Activated T-cell treated with anti-CD3 and anti-CD28 coated beads for 24 hours (primary cell): ENCODE data around the gene GPATCH3.
"Not testable (repeated sequence)": the region's sequence is repeated elsewhere in the genome, so short reads cannot be mapped to it uniquely, and the experiment has no call there.

Experiments used
- DNase-seq: peaks from one replicate; pipeline ENCODE4 v3.0.0-alpha.2; 2020; ENCODE audit warnings: low read depth

GPATCH3 gene

DNA sequence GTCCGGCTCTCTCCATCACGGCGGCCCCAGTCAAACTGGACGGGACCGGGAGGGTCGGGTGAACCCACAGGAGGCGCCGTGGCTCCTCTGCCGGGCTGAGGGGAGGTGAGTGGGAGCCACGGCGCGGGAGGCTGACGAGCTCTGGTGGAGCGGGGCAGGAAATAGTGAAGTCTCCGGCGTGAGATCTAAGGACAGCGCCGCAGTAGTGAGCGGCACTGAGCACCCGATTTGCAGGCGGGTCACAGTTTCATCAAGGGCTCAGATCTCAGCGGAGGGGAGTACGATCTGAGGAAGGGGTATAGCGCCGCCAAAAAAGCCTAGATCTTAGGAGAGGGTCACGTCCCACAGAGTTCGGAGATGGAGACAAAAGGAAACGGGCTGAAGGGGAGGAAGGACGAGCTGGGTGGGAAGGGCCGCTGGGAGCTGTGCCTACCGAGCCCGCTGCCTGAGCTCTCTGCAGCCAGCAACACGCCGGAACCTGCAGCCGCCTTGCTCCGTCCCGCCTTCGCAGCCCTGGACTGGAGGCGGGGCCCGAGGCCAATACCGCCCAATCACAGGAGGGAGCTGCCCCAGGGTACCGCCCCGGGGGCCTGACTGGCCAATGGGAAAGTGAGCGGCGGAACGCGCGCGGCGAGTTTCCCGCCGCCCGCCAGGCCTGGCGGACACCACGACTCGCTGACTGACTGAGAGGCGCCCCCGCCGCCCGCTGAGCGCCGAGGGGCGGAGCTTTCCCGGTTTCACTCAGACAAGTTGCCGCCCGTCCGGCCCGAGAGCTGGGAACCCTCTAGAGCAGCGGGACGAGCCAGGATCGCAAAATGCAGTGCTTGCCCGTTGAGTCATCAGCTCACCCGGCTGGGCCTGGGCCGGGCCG lies 35.4 kb downstream of the GPATCH3 start:
- peak; percentile 94 for DNase-seq

DNA sequence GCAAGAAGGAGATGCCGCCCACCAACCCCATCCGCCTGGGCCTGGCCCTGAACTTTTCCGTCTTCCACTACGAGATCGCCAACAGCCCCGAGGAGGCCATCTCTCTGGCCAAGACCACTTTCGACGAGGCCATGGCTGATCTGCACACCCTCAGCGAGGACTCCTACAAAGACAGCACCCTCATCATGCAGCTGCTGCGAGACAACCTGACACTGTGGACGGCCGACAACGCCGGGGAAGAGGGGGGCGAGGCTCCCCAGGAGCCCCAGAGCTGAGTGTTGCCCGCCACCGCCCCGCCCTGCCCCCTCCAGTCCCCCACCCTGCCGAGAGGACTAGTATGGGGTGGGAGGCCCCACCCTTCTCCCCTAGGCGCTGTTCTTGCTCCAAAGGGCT lies 36.6 kb downstream of the GPATCH3 start:
- no peak for DNase-seq

DNA sequence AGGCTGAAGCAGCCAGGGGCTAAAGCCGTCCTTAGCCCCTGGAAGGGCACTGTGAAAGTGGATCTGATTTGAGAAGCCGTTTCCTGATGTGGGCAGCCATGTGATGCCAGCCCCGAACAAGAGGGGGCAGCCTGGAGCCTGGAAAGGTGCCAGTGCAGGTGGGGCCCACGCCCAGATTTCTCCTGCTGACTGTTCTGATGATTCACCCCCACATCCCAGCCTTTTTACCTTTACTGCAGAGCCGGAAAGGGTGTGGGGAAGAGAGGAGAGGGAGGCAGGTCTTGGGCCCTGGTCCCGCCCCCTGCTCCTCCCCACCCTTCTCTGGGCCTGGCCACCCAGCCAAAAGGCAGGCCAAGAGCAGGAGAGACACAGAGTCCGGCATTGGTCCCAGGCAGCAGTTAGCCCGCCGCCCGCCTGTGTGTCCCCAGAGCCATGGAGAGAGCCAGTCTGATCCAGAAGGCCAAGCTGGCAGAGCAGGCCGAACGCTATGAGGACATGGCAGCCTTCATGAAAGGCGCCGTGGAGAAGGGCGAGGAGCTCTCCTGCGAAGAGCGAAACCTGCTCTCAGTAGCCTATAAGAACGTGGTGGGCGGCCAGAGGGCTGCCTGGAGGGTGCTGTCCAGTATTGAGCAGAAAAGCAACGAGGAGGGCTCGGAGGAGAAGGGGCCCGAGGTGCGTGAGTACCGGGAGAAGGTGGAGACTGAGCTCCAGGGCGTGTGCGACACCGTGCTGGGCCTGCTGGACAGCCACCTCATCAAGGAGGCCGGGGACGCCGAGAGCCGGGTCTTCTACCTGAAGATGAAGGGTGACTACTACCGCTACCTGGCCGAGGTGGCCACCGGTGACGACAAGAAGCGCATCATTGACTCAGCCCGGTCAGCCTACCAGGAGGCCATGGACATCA lies 37.2 kb downstream of the GPATCH3 start, which contains the start of gene SFN:
Gene SFN (plus strand): TSS at position 369 of the 904 bp plus-strand sequence. CDS start 64 bp downstream, at position 433.
- DNase-seq, result peak; percentile 37

DNA sequence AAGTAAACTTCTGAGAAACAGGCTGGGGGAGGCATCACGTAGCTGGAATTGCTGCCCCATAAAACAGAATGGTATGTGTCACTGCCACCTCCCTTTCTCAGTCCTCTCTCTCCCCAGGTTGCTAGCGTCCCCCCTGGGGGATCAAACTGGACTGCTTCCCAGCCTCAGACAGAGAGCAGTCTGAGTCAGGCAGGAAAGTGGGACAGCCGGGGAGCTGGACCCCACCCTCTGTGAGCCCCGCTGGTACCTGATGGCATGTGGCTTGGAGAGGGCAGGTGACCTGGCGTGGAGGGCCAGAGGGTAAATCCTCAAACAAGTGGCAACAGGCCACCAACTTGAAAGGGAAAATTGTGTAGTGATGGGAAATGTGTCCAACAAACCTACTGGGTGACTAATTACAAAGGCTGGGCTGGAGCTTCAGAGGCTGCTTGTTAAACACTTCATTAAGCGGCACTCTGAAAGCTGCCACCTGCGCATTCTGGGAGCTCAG lies 38.3 kb downstream of the GPATCH3 start:
- no peak for DNase-seq

DNA sequence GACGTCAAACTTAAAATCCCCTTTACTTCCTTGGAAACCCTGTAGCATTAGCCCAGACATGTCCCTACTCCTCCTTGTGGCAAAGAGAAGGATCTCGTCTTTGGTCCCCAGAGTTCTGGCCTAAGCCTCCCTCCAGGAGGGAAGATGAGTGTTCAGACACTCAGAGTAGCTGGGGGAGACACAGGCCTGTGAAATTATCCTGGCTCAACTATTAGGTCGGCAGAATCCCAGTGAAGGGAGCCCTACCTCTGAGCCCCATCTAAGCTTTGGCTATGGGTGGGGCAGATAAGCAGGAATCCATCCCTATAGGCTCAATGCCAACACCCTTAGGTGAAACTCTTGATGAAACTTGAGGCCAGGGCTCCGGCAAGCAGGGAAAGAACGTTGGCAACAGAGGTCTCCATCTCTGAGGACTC lies 39.0 kb downstream of the GPATCH3 start:
- DNase-seq, result no peak

DNA sequence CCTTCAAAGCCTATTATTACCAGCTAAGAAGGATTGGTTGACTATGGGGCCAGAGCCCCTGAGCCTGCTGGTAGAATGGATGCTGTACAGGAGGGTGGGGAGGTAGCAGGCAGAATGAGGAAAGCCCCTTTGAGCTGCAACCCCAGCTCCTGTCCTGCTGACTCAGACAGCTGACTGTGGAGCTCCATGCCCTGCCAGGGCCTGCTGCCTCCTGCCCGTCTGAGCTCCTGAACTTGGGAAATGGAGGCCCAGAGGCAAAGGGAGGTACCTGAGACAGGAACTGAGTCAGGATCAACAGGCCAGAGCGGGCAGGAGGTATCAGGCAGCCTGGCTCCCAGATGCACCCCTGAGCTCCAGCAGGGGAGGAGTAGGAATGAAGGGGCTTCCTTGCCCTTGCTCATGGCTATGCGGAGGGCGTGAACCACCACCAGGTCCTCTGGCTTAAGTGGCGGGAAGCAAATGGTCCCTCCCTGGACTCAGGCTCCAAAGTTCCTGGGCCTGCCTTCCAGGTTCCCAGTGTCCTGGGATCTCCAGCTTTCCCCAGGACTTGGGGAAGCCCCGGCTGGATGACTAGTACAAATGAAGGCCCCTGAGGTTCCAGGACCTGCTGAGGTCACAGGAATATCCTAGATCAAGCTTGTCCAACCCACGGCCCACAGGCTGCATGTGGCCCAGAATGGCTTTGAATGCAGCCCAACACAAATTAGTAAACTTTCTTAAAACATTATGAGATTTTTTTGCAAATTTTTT lies 41.2 kb downstream of the GPATCH3 start:
- no peak for DNase-seq

DNA sequence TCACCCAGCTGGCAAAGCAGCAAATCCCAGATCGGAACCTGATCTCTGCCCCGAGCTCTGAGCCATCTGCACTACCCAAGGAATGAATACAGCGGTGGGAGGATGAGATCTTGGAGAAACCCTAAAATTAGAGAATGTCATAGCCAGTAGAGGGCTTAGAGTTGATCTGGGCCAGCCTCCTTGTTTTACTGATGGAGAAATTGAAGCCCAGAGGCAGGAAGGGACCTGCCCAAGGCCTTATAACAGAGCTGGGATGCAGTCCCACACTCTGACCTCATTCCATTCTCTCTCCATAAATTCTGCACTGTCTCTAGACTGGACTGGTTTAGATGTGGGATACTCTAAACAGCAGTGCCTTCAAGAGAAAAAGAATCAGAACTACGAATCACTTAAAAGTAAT lies 42.1 kb downstream of the GPATCH3 start:
- DNase-seq, result no peak

DNA sequence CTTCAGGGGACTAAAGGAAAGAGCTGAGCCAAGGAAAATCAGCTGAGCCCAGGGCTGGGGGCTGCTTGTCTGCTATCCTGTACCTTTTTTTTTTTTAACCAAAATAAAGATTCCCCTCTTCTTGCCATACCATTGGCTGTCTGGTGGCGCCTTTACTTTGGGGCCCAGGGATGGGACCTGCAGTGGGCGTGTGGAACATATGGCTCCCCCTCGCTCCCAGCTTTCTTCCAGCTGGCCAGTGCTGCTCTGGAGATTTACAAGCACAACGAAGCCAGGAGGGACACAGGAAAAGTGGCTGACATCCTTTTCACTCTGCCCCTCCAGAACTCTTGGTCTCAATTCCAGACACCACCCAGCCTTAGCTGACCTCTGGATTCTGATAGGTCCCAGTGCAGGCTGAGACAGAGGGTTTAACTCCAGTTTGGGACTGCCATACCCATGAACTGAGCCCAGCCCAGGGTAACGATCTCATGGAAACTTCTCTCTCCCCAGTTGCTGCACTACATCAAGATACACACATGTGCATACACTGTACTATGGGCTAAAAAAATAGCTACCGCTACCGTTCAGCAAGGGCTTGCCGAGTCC lies 42.7 kb downstream of the GPATCH3 start:
- DNase-seq, result no peak

DNA sequence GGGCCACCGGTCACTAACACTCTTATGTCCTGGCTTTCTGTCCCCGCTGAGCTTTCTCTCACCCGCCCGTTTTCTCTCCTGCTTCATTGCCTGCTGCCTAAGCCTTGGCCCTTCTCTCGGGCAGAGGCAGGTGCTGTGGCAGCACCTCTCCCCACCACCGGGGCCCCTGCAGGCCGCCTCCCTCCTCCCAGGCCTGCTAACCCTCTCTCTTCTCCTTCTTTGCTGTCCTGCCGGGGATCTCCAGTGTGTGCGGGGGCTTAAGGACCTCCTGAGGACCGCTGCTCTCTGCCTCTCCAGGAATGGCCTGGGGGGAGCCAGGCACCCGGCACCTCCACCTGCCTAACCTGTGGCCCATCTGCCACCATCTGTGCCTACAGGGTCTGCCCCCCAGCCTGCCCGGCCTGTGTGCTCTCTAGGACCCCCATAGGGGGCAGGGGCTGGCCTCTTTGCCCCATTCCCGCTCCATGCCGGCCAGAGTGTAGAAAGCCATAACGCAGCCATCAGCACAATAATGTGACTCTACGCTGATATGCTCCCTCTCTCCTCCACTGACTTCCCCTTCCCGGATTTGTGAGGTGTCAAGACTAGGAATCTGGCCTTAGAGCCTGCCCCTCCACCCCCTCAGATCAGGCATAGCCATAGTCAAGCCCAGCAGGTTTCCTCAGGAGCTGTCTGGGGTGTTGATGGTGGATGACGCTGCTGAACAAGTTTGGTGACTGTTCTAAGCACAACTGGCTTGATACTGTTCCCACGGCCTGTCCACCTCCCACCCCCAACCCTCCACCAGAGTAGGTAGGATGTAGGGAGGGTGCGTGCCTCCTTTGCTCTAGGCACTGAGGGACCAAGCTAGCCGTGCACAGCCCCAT lies 43.4 kb downstream of the GPATCH3 start:
- no peak for DNase-seq

DNA sequence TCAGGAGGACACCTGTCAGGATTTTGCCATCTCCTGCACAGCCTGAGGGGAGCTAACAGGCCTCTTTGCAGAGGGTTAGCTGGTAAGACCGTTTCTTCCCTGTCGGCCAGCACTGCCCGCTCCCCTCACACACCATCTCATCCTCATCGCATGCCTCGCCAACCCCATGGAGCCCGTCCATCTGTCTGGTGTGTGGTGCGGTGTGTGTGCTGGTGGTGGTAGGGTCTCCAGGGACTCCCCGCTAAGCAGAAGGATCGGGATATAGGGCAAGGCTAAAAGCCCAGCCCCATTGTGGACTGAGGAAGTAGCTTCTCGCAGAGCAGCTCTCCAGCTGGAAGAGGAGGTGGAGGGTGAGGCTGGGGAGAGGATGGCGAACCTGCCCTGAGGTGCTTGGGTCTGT lies 44.1 kb downstream of the GPATCH3 start:
- DNase-seq, result no peak

DNA sequence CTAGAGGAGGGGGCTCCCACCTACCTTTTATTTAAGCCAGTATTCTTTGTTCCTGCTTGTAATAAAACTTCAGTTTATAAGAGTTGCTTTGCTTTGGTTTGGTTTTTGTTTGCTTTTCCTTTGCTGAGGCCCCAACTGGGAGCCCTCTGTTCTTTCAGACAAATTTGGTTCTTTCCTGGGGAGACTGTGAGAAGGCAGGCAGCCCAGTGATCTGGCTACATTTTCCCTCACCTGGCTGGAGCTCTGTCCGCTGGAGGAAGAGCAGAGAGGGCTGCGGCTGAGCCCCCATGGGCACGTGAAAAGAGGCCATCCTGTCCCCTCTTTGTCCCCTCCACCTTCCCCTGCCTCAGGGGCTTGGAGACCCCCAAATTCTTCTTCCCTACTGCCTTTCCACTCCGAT lies 44.6 kb downstream of the GPATCH3 start:
- DNase-seq, result no peak

DNA sequence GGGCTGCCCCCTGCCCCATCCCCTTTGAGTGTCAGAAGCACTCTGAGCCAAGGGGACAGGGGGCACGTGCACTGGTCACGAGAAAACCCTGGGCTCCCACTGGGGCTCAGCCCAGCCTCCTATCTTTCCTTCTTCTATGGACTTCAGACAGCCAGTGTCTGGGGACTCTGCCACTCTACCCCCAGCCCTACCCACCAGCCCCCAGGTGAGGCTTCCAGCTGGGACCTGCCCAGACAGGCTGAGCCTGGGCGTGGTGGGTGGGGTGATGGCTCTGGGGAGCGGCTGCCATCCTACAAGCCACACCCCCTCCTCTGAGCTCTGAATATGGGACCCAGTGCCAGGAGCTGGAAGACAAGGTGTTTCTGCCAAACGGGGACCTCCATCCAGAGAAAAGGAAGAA lies 45.4 kb downstream of the GPATCH3 start:
- DNase-seq, result no peak

DNA sequence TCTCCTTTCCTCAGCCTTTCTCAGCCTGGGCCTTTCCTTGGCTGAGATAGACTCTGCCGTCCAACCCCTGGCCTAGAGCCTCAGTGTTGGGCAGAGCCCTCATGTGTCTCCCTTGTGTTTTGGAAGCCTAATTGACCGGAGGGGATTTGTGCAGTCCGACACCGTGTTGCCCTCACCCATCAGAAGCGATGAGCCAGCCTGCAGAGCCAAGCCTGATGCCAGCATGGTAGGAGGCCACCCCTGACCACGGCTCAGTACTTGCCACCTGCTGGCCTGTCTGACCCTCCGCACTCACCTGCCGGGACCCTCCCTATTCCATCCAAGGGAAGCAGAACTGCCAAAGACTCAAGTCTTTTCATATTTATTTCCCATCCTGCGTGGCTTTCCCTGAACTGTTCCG lies 46.7 kb downstream of the GPATCH3 start:
- no peak for DNase-seq

DNA sequence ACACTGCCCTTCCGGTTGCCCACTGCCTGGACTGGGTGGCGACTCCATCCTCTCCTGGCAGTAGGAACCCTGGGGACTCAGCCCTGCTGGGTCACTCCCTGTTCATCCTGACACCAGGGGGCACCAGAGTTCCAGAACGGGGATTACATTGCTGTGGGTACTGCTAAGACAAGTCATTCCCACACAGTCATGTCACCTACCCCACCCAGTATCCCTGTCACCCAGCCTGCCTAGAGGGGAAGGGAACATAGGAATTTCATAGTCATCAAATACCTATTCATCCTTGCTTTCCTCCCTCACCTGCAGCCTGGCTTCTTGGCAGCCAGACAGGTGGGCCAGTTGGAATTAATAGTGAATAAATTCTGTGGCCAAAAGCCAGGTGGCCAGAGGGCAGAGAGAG lies 47.1 kb downstream of the GPATCH3 start:
- DNase-seq, result peak; percentile 60

DNA sequence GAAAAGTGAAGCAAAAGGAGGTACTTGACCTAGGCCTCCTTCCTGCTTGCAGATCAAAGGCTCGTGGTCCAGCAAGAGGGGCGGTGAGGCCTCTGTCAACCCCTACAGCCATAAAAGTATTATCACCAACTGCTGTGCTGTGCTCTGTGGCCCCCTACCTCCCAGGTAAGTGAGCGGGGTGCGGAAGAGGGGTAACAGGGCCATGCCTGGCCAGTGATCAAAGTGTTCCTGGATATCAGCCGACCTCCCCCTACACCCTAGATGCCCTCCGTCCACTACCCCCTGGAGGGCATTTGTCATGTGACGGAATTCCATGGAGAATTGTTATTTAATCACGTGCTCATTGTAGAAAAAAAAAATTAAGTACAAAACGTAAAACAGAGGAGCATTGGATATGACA lies 47.6 kb downstream of the GPATCH3 start:
- no peak for DNase-seq

DNA sequence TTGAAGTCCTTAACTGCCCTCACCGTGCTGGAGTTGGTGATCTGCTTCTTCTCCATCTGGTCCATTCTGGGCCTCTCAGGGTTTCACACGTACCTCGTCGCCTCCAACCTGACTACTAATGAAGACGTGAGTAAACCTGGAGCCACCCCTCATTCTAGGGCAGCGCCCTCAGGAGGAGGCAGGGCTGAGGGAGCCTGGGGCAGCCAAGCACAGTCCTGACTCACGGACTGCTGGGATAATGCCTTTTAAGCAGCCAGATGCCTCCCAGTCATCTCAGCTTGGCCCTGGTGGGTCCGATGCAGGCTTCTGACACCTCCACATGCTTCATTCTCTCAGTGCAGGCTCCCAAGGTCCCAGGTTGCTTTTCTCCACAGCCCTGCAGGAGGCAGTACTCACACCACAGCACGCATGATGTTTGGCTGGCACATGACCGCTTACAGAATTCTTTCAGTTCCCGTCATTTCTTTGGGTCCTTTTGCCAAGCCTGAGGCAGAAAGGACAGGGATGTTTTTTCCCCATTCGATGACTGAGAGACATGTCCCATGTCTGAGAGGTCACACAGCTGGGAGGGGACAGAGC lies 49.1 kb downstream of the GPATCH3 start:
- no peak for DNase-seq

DNA sequence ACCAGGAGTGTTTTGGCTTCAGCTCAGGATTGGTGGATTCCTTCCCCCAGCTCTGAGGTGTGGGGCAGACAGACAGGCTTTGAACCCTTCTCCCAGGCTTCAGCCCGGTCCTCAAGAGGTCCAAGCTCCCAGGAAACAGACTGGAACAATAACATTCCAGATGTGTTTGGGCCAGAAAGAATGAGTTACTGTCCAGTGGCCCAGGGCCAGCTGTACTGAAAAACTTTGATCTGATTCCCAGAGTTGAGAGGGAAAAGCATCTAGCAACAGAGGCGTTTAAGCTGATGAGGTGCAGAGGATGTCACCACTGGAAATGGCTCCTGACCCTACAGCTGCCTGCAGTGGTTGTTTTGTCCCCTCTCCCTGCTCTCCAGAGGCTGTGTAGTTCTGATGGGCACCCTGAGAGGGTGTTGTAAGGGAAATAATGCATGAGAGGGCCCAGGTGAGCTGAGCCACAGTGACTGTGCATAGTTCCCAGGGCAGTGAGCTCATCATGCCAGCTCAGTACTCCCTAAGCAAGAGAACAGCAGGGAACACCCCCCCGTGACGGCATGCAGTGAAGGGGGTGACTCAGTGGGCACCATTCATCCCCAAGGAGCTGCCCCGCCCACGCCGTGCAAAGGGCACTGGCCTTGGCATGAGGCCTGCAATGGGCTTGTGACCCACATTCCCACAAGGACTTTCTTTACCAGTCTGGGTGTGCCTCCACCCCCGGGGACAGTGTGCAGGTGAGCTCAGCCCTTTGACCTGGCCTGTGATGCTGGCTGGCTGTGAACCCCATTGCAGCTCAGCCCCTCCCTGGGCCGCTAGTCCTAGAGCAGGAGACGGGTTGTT lies 51.1 kb downstream of the GPATCH3 start:
- no peak for DNase-seq

DNA sequence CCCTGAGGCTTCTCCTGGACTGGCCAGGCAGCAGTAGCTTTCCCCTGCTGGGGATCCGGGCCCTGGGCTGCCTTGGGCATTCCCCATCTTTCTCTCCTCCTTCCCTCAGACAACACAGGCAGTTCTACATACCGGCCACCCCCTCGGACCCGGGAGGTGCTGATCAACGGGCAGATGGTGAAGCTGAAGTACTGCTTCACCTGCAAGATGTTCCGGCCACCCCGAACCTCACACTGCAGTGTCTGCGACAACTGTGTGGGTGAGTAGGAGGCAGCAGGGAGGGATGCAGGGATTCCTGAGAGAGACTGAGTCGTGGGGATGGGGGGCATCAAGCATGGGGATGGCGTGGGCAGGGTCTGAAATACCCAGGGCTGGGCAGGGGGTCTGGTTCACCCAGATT lies 51.8 kb downstream of the GPATCH3 start:
- no peak for DNase-seq

DNA sequence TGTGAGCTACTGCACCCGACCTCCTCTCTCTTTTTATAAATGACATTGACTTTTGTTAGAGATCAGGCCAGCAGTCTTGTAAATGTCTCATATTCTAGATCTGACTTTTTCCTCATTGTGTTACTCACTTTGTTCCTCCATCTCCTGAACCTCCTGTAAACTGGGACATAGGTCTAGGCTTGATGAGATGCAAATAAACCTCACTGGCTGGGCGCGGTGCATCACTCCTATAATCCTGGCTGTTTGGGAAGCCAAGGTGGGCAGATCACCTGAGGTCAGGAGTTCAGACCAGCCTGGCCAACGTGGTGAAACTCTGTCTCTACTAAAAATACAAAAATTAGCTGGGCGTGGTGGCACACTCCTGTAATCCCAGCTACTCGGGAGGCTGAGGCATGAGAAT lies 52.4 kb downstream of the GPATCH3 start:
- DNase-seq, result not testable (repeated sequence)
